HEK293 (cell line): ENCODE measurements around the gene CUZD1.

Source experiments
- CTCF ChIA-PET: fragments of 350-600 bp; formaldehyde crosslinking; extraction: SDS; loops from one replicate; lab custom pipeline; 2021; ENCODE audit warnings: antibody characterized with exemption; lab: Yijun Ruan, JAX
- POLR2A ChIA-PET: fragments of 300-600 bp; formaldehyde crosslinking; extraction: SDS; loops from one replicate; lab custom pipeline; 2020; ENCODE audit warnings: antibody characterized with exemption, inconsistent platforms; lab: Yijun Ruan, JAX
- H3K27ac ChIP-seq: fragments of 200-500 bp; sonication (Bioruptor generic); 2 replicates; pipeline ENCODE4 v1.5.1; 2014; ENCODE audit warnings: low read depth, low read length, control low read depth, inconsistent platforms; ENCODE audit errors: extremely low read depth
- H3K36me3 ChIP-seq, 2 experiments: fragments of 200-500 bp in 1 of 2; sonication (Bioruptor generic) in 1 of 2; 1 replicate in 1 of 2; 2 replicates in 1 of 2; pipeline ENCODE4 v1.5.1; 2014 to 2017; ENCODE audit warnings: inconsistent platforms in 2 of 2, low read length in 2 of 2; ENCODE audit not compliant: control insufficient read depth in 2 of 2, insufficient read depth in 1 of 2
- H3K4me1 ChIP-seq: fragments of 200-500 bp; sonication (Bioruptor generic); 2 replicates; pipeline ENCODE4 v1.5.1; 2014; ENCODE audit warnings: mild to moderate bottlenecking, low read length, inconsistent platforms; ENCODE audit not compliant: control insufficient read depth, insufficient read depth
- H3K4me3 ChIP-seq: 2 replicates; pipeline ENCODE4 v1.5.1; 2011; ENCODE audit warnings: low read depth, mild to moderate bottlenecking, control low read depth, low read length, moderate library complexity
- H3K9me3 ChIP-seq: fragments of 200-500 bp; sonication (Bioruptor generic); 2 replicates; pipeline ENCODE4 v1.5.1; 2014; ENCODE audit warnings: low read depth, low read length, inconsistent platforms; ENCODE audit not compliant: control insufficient read depth, insufficient read depth
- GLI4 ChIP-seq: fragments of 450-650 bp; formaldehyde crosslinking; IDR thresholded peaks from 2 replicates; pipeline ENCODE4 v1.5.1; 2016; ENCODE audit warnings: missing biosample characterization, missing genetic modification characterization
- GLIS2 ChIP-seq: fragments of 450-650 bp; formaldehyde crosslinking; IDR thresholded peaks from 2 replicates; pipeline ENCODE4 v1.5.1; 2016; ENCODE audit warnings: missing biosample characterization, missing genetic modification characterization
- TRIM28 ChIP-seq: IDR thresholded peaks from 2 replicates; pipeline ENCODE4 v1.6.1; 2011; ENCODE audit warnings: low read length, control low read depth, borderline replicate concordance
- YY2 ChIP-seq: fragments of 450-650 bp; formaldehyde crosslinking; IDR thresholded peaks from 2 replicates; pipeline ENCODE4 v1.5.1; 2016; ENCODE audit warnings: missing biosample characterization, missing genetic modification characterization
- ZFP41 ChIP-seq: fragments of 450-650 bp; formaldehyde crosslinking; IDR thresholded peaks from 2 replicates; pipeline ENCODE4 v1.5.1; 2016; ENCODE audit warnings: missing biosample characterization, missing genetic modification characterization, borderline replicate concordance
- ZNF155 ChIP-seq: fragments of 450-650 bp; formaldehyde crosslinking; IDR thresholded peaks from 2 replicates; pipeline ENCODE4 v1.5.1; 2016; ENCODE audit warnings: missing biosample characterization, missing genetic modification characterization
- ZNF23 ChIP-seq: fragments of 450-650 bp; formaldehyde crosslinking; IDR thresholded peaks from 2 replicates; pipeline ENCODE4 v1.5.1; 2016; ENCODE audit warnings: missing biosample characterization, missing genetic modification characterization, borderline replicate concordance
- ZNF350 ChIP-seq: fragments of 450-650 bp; formaldehyde crosslinking; IDR thresholded peaks from 2 replicates; pipeline ENCODE4 v1.5.0; 2017; ENCODE audit warnings: missing biosample characterization, mild to moderate bottlenecking, missing genetic modification characterization
- ZNF354C ChIP-seq: fragments of 450-650 bp; formaldehyde crosslinking; IDR thresholded peaks from 2 replicates; pipeline ENCODE4 v1.5.1; 2016; ENCODE audit warnings: missing biosample characterization, missing genetic modification characterization, low read depth, borderline replicate concordance
- ZNF391 ChIP-seq: fragments of 450-650 bp; formaldehyde crosslinking; IDR thresholded peaks from 2 replicates; pipeline ENCODE4 v1.5.1; 2016; ENCODE audit warnings: low read depth, missing biosample characterization, missing genetic modification characterization, borderline replicate concordance
- ZNF473 ChIP-seq: fragments of 450-650 bp; formaldehyde crosslinking; IDR thresholded peaks from 2 replicates; pipeline ENCODE4 v1.5.1; 2017; ENCODE audit warnings: missing biosample characterization, missing genetic modification characterization
- ZNF48 ChIP-seq: fragments of 450-650 bp; formaldehyde crosslinking; IDR thresholded peaks from 2 replicates; pipeline ENCODE4 v1.5.1; 2016; ENCODE audit warnings: missing biosample characterization, missing genetic modification characterization
- ZNF555 ChIP-seq: fragments of 450-650 bp; formaldehyde crosslinking; conservative IDR thresholded peaks from 2 replicates; pipeline ENCODE4 v1.5.1; 2017; ENCODE audit warnings: missing biosample characterization, mild to moderate bottlenecking, missing genetic modification characterization, inconsistent platforms
- ZNF626 ChIP-seq: fragments of 450-650 bp; sonication (Bioruptor Pico); formaldehyde crosslinking; IDR thresholded peaks from 2 replicates; pipeline ENCODE4 v1.5.1; 2018; ENCODE audit warnings: missing biosample characterization, missing genetic modification characterization, inconsistent platforms
- ZNF629 ChIP-seq: fragments of 450-650 bp; formaldehyde crosslinking; IDR thresholded peaks from 2 replicates; pipeline ENCODE4 v1.5.1; 2017; ENCODE audit warnings: missing biosample characterization, missing genetic modification characterization
- ZNF664 ChIP-seq: fragments of 450-650 bp; formaldehyde crosslinking; IDR thresholded peaks from 2 replicates; pipeline ENCODE4 v1.5.1; 2016; ENCODE audit warnings: missing biosample characterization, missing genetic modification characterization
- ZNF701 ChIP-seq: fragments of 450-650 bp; formaldehyde crosslinking; IDR thresholded peaks from 2 replicates; pipeline ENCODE4 v1.5.1; 2016; ENCODE audit warnings: missing biosample characterization, missing genetic modification characterization
- ZNF843 ChIP-seq: fragments of 450-650 bp; formaldehyde crosslinking; IDR thresholded peaks from 2 replicates; pipeline ENCODE4 v1.5.1; 2016; ENCODE audit warnings: missing biosample characterization, missing genetic modification characterization
- ZSCAN30 ChIP-seq: fragments of 450-650 bp; IDR thresholded peaks from 2 replicates; pipeline ENCODE4 v1.5.1; 2018; ENCODE audit warnings: missing biosample characterization, mild to moderate bottlenecking, missing genetic modification characterization, moderate library complexity
- TF ChIP-seq, protein P1 (sequence below): fragments of 450-650 bp; formaldehyde crosslinking; IDR thresholded peaks from 2 replicates; pipeline ENCODE4 v1.5.1; 2017; ENCODE audit warnings: missing biosample characterization, missing genetic modification characterization
- TF ChIP-seq, protein P2 (sequence below): fragments of 450-650 bp; formaldehyde crosslinking; IDR thresholded peaks from 2 replicates; pipeline ENCODE4 v1.5.1; 2017; ENCODE audit warnings: missing biosample characterization, missing genetic modification characterization
- TF ChIP-seq, protein P3 (sequence below): IDR thresholded peaks from 2 replicates; pipeline ENCODE4 v1.6.1; 2011; ENCODE audit warnings: mild to moderate bottlenecking, low read depth, low read length, borderline replicate concordance
- TF ChIP-seq, protein P4 (sequence below): fragments of 450-650 bp; formaldehyde crosslinking; conservative IDR thresholded peaks from 2 replicates; pipeline ENCODE4 v1.5.1; 2016; ENCODE audit warnings: low read depth, missing biosample characterization, missing genetic modification characterization

CUZD1 gene

DNA sequence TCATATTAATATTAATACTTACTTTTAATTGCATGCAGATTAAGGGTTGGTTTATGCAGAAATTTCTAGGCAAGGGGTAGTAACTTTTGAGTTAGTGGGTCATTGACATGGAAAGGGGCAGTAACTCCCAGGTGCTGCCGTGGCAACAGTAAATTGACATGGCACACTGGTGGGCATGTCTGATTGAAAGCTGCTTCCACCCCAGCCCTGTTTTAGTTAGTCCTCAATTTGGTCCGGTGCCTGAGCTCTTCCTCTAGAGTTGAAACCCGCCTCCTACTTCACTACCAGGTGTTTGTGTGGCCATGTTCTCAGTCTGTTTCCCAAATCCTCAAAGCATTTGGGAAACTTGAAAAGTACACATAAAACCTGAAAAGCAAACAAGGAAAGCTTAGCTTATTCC lies 18.4 kb downstream of the CUZD1 start:
- Histone ChIP-seq H3K4me3 (no peak overlapping the region), H3K9me3 (no peaks in the 10 kb centered on the region), H3K4me1 (no peaks in the 10 kb centered on the region), H3K36me3 (peaks cover 0 to 13% of the 10 kb centered on the region in 2 experiments; a peak in 2 of 3 replicates), H3K27ac (no peak overlapping the region)
- no peak for TF ChIP-seq ZNF555 (tag by site-specific recombination)
- TF ChIP-seq ZNF350, result no peak
- no peak for TF ChIP-seq ZNF701 (tag by site-specific recombination)
- no peak for TF ChIP-seq ZNF843
- TF ChIP-seq, protein P1, sequence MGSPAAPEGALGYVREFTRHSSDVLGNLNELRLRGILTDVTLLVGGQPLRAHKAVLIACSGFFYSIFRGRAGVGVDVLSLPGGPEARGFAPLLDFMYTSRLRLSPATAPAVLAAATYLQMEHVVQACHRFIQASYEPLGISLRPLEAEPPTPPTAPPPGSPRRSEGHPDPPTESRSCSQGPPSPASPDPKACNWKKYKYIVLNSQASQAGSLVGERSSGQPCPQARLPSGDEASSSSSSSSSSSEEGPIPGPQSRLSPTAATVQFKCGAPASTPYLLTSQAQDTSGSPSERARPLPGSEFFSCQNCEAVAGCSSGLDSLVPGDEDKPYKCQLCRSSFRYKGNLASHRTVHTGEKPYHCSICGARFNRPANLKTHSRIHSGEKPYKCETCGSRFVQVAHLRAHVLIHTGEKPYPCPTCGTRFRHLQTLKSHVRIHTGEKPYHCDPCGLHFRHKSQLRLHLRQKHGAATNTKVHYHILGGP (tag by site-specific recombination), result no peak
- no peak for TF ChIP-seq ZNF473 (tag by site-specific recombination)
- TF ChIP-seq ZNF626 (tag by site-specific recombination), result no peak
- no peak for TF ChIP-seq ZNF155 (tag by site-specific recombination)
- ChIA-PET CTCF (no interaction called here), POLR2A (no interaction called here)

DNA sequence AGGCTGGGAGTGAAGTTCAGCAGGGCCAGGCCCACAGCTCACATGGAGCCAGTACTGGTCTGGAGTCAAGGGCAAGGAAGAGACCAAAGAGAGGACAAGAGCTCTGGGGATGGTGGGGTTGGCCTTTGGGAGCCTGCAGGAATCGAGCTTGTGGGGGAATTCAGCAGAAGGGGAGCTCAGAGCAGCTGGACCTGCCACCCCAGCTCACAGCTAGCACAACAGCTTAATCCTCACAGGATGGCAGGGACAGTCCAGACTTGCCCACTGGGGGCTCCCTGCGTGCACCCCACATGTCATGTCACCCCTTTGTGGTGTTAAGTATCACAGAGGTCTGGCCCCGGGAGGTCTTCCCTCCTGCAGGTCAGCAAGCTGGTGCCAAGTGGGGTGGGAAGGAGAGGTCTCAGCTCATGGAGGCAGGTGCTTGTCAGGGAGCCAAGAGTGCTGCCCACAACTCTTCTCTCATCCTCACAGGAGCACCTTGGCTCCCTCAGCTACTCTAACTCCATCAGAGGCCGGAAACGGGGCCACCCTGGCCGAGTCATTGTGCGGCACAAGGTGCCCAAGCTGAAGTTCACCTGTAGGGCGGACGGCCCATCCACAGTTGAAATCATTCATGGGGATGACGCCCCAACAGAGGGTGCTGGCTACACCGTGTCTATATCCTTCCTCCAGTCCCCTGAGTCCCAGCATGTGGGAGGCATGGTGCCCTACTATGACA lies 22.5 kb downstream of the CUZD1 start:
- CTCF ChIA-PET, result no interaction called here
- no peaks in the 10 kb centered on the region for H3K4me1 ChIP-seq
- no peaks in the 10 kb centered on the region for H3K36me3 ChIP-seq
- TF ChIP-seq ZNF664 (tag by site-specific recombination) (no peak), ZSCAN30 (tag by site-specific recombination) (no peak), TRIM28 (no peak), ZNF629 (tag by site-specific recombination) (no peak), GLI4 (tag by site-specific recombination) (no peak)
- TF ChIP-seq, all 188 proteins: peak for 0
- Histone ChIP-seq H3K27ac (no peak overlapping the region), H3K9me3 (no peaks in the 10 kb centered on the region), H3K4me3 (no peak overlapping the region)
- POLR2A ChIA-PET, result no interaction called here

DNA sequence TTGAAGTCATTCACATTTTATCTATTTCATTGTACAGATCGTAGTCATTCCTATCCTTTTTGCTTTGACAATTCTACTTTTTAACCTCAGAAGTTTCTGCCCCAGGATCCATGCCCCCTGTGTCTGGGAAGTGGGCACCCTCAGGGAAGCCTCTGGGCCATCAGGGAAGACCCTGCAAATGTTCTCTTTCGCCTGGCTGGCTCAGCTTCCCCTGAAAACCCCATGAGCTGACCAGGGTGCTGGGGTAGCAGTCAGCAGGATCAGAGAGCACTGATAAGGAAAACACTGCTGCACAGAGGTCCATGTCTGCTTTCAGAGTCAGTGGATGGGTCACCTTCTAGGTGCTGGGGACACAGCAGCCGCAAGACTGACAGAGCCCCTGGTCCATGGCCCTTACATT lies 23.8 kb downstream of the CUZD1 start:
- POLR2A ChIA-PET, result no interaction called here
- TF ChIP-seq ZNF48 (tag by site-specific recombination) (no peak), ZNF391 (no peak), GLIS2 (tag by site-specific recombination) (no peak), ZNF350 (no peak), ZNF354C (tag by site-specific recombination) (no peak), YY2 (tag by site-specific recombination) (no peak), ZNF23 (no peak), ZFP41 (tag by site-specific recombination) (no peak)
- TF ChIP-seq, protein P2, sequence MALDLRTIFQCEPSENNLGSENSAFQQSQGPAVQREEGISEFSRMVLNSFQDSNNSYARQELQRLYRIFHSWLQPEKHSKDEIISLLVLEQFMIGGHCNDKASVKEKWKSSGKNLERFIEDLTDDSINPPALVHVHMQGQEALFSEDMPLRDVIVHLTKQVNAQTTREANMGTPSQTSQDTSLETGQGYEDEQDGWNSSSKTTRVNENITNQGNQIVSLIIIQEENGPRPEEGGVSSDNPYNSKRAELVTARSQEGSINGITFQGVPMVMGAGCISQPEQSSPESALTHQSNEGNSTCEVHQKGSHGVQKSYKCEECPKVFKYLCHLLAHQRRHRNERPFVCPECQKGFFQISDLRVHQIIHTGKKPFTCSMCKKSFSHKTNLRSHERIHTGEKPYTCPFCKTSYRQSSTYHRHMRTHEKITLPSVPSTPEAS (tag by site-specific recombination), result no peak
- TF ChIP-seq, protein P3, sequence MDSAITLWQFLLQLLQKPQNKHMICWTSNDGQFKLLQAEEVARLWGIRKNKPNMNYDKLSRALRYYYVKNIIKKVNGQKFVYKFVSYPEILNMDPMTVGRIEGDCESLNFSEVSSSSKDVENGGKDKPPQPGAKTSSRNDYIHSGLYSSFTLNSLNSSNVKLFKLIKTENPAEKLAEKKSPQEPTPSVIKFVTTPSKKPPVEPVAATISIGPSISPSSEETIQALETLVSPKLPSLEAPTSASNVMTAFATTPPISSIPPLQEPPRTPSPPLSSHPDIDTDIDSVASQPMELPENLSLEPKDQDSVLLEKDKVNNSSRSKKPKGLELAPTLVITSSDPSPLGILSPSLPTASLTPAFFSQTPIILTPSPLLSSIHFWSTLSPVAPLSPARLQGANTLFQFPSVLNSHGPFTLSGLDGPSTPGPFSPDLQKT, result no peak
- TF ChIP-seq, protein P4, sequence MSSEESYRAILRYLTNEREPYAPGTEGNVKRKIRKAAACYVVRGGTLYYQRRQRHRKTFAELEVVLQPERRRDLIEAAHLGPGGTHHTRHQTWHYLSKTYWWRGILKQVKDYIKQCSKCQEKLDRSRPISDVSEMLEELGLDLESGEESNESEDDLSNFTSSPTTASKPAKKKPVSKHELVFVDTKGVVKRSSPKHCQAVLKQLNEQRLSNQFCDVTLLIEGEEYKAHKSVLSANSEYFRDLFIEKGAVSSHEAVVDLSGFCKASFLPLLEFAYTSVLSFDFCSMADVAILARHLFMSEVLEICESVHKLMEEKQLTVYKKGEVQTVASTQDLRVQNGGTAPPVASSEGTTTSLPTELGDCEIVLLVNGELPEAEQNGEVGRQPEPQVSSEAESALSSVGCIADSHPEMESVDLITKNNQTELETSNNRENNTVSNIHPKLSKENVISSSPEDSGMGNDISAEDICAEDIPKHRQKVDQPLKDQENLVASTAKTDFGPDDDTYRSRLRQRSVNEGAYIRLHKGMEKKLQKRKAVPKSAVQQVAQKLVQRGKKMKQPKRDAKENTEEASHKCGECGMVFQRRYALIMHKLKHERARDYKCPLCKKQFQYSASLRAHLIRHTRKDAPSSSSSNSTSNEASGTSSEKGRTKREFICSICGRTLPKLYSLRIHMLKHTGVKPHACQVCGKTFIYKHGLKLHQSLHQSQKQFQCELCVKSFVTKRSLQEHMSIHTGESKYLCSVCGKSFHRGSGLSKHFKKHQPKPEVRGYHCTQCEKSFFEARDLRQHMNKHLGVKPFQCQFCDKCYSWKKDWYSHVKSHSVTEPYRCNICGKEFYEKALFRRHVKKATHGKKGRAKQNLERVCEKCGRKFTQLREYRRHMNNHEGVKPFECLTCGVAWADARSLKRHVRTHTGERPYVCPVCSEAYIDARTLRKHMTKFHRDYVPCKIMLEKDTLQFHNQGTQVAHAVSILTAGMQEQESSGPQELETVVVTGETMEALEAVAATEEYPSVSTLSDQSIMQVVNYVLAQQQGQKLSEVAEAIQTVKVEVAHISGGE (tag by site-specific recombination), result no peak
- Histone ChIP-seq H3K4me1 (no peaks in the 10 kb centered on the region), H3K4me3 (no peak overlapping the region), H3K9me3 (no peaks in the 10 kb centered on the region), H3K27ac (no peak overlapping the region), H3K36me3 (no peaks in the 10 kb centered on the region)
- CTCF ChIA-PET, result no interaction called here
